GM21390 (cell line): ENCODE data around the gene WIPF2.

ENCODE experiments used
- ATAC-seq: cut with Tn5 transposase; IDR thresholded peaks from one replicate; pipeline ENCODE4 v1.9.1; 2021; ENCODE audit not compliant: unreplicated experiment

WIPF2 gene

GRCh38 chr17:40244255-40244654 is 25.2 kb downstream of the WIPF2 start:
- ATAC-seq: no peak

- no peak for ATAC-seq
Observed at GRCh38 chr17:40247926-40248495, 28.9 kb downstream of the WIPF2 start.

- ATAC-seq: no peak
Observed at GRCh38 chr17:40248507-40248906, 29.4 kb downstream of the WIPF2 start.

- no peak for ATAC-seq
Observed at GRCh38 chr17:40251576-40251975, 32.5 kb downstream of the WIPF2 start.

- ATAC-seq: no peak
Observed at GRCh38 chr17:40253565-40253964, 34.5 kb downstream of the WIPF2 start.

GRCh38 chr17:40259505-40259904 is 40.4 kb downstream of the WIPF2 start:
- no peak for ATAC-seq

GRCh38 chr17:40260528-40260927 is 41.4 kb downstream of the WIPF2 start:
- no peak for ATAC-seq

GRCh38 chr17:40264458-40265185 is 45.5 kb downstream of the WIPF2 start:
- no peak for ATAC-seq

GRCh38 chr17:40265337-40265736 is 46.2 kb downstream of the WIPF2 start:
- no peak for ATAC-seq

GRCh38 chr17:40266882-40267281 is 47.8 kb downstream of the WIPF2 start:
- ATAC-seq: no peak

GRCh38 chr17:40268141-40268712 is 49.1 kb downstream of the WIPF2 start:
- ATAC-seq: no peak

GRCh38 chr17:40278414-40278813 is 59.3 kb downstream of the WIPF2 start:
- no peak for ATAC-seq

GRCh38 chr17:40279402-40279801 is 60.3 kb downstream of the WIPF2 start:
- no peak for ATAC-seq

GRCh38 chr17:40281663-40282062 is 62.6 kb downstream of the WIPF2 start:
- no peak for ATAC-seq

- no peak for ATAC-seq
Observed at GRCh38 chr17:40283662-40284061, 64.6 kb downstream of the WIPF2 start.

GRCh38 chr17:40284085-40284713 is 65.1 kb downstream of the WIPF2 start:
- no peak for ATAC-seq

GRCh38 chr17:40286473-40286872 is 67.4 kb downstream of the WIPF2 start:
- ATAC-seq: no peak

- peak; percentile 12 for ATAC-seq
Observed at GRCh38 chr17:40287159-40287493, 68.0 kb downstream of the WIPF2 start.

GRCh38 chr17:40287494-40288369 is 68.6 kb downstream of the WIPF2 start, which contains the start of gene CDC6:
CDC6 (plus strand) TSS chr17:40287879; CDS start chr17:40289421, 1,542 bp downstream.
- peak; percentile 89 for ATAC-seq

GRCh38 chr17:40290629-40291280 is 71.7 kb downstream of the WIPF2 start:
- ATAC-seq: no peak

GRCh38 chr17:40291281-40291664 is 72.2 kb downstream of the WIPF2 start:
- ATAC-seq: no peak
